GM19238 (cell line): ENCODE data around the gene SLC6A6.

Experiments
- DNase-seq: peaks from one replicate; pipeline ENCODE4 v3.0.0; 2011; ENCODE audit warnings: low spot score; ENCODE audit not compliant: insufficient read length

The SLC6A6 gene

GRCh38 chr3:14451844-14452739, 49.7 kb downstream of the SLC6A6 start:
- no peak for DNase-seq

- DNase-seq, result no peak
These were observed 50.6 kb downstream of the SLC6A6 start for GRCh38 chr3:14452740-14453710.

GRCh38 chr3:14453876-14454638, 51.7 kb downstream of the SLC6A6 start:
- DNase-seq, result no peak

DNA sequence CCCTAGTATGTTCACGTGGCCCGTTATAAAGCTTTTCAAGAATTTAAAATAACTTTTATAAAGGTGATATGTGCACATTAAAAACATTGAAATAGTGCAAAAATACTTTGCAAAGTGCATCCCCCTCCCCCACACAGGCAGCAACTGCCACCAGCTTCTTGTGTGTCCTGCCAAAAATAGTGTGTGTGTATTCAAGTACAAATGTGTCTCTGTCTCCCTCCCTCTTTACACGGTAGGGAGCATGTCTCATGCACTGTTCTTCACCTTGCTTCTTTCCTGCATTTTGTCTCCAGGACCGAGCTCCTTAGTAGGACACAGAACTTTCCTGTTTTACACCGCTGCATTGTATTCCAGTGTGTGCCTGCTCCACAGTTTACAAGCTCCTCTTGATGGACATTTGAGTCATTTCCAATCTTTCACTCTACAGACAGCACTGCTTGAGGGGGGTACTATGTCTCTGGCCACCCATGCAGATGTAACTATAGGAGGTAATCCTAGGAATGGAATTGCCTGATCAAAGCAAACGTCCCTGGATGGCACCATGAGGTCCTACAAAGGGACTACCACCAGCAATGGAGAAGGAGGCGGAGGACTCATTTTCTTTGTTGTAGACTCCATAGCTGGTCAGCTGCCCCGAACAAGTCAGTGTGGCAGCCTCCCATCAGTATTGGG, 52.4 kb downstream of the SLC6A6 start:
- no peak for DNase-seq

DNA sequence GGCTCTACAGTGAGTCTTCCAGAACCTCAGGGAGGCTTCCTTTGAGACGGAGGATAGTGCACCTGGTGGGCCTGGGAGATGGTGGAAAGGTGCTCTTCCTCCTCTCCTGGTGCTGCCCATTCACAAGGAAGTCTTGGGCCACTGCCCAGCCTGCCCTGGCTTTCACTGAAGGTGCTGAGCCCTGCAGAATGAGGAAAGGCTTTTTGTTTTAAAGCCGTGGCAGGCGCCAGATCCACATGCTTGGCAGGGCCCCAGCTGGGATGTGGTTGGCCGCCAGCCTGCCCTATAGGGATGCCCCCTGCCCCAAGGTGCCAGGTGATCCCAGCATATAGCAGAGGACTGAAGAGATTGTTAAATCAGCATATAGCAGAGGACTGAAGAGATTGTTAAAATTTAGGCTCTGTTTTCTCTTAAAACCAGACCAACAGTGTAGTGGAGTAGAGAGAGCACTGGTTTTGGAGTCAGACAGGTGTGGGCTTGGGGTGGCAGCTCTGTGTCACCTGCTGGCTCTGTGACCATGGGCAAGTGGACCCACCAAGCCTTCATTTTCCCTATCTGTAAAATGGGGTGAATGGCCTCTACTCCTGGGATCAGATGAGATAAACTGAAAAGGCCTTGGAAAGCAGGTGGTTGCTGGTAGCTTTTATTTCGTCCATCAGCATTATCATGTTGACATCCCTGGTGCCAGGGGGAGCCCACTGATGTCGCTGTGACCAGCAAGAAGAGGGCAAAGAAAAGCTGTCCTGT, 53.3 kb downstream of the SLC6A6 start:
- no peak for DNase-seq

DNA sequence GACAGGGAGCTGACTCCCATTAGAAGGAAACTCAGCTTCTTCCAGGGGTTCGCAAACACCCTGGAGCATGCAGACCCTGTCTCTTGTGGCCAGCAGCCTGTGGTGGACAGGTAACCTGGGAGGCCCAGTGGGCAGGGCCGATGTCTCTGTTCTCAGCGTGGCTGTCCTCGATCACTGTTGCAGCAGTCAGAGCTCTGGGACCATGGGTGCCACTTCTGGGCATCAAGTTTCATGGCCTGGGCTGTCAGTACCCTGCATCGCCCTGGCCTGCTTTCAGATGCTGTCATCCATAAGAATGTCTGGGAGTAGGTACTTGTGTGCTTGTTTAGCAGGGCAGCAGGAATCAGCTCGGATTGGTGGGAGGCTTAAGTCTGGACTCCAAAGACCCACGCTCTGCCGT, 54.4 kb downstream of the SLC6A6 start:
- DNase-seq, result no peak

GRCh38 chr3:14457481-14457880, 55.1 kb downstream of the SLC6A6 start:
- no peak for DNase-seq

DNA sequence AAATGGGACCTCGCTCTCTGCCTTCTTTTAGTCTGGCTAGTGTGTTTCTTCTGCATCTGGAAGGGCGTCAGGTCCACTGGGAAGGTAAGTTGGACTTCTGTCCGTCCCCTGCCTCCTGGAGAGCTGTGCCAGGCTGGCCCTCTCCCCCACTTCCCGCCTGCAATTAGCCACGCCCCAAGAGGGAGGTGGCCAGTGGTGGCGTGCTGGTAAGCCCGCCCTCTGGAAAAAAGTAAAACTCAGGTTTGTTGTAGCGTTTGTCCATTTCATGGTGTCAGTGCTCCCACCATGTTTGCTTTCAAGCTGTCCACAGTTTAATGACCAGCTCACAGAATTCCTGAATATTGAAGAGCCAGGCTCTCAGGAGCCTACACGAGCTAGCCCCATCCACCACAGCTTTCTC, 55.6 kb downstream of the SLC6A6 start:
- no peak for DNase-seq

DNA sequence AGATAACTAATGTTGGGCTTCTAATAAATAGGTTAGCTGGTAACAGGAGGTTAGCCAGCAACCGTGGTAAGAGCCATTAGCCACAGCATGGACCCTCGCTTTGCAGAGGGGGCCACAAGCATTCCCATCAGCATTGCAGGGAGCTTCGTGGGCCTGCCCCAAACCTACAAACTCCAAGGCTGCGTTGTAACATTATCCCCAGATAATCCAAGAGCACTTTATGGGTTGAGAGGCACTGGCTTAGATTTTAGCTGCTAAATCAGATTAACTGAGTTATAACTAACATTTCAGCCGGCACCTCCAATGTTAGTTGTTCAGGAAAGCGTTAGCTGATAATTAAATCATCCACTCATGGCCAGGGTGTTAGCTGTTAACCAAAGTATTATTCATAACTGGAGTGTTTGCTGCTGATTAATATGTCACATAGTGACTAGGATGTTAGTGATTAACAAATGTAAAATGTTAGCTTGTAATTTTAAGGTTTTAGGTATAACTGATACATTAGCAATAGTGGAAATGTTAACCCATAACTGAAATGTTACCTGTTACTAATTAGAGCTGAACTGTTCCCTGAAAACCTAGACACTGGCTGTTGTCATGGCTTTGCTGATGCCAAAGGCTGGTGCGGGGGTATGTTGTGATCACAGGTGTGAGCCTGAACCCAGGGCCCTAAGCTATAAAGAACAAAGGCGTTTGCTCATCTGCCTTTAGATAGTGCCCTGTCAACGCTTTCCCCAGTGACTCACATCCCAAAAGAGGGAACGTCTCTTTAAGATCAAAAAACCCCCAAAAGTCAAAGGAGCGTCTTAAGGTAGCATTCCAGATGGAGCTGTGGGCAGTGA, 56.2 kb downstream of the SLC6A6 start:
- no peak for DNase-seq

- no peak for DNase-seq
These were observed 57.0 kb downstream of the SLC6A6 start for GRCh38 chr3:14459384-14459783.

- DNase-seq, result no peak
These were observed 57.4 kb downstream of the SLC6A6 start for GRCh38 chr3:14459787-14460186.

DNA sequence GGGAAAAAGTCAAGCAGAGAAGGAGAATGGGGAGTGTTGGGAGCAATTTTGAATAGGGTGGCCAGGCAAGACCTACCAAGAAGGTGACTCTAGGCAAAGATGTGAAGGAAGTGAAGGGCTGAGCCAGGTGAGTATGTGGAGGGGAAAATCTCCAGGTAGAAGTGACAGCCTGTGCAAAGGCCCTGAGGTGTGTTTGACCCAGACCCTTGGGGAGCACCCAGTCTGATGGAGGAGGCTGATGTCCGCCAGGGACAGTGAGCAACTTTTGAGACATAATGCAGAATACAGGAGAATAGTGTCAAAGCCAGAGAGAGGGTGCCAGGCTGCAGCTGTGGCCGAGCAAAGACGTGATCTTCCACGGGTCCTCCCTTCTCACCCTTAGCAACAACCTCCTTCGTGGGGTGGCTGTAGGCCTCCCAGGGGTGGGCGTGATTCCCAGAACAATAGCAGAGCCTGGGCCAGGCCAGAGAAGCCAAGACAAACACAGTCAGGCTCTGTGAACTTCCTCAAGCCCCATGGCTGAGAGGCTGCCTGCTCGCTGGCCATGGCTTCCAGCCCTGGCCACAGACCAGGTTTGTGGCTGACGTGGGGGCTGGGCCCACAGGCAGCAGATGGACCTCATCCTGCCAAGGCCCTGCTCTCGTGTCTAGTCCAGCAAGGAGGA, 58.1 kb downstream of the SLC6A6 start:
- DNase-seq, result no peak

DNA sequence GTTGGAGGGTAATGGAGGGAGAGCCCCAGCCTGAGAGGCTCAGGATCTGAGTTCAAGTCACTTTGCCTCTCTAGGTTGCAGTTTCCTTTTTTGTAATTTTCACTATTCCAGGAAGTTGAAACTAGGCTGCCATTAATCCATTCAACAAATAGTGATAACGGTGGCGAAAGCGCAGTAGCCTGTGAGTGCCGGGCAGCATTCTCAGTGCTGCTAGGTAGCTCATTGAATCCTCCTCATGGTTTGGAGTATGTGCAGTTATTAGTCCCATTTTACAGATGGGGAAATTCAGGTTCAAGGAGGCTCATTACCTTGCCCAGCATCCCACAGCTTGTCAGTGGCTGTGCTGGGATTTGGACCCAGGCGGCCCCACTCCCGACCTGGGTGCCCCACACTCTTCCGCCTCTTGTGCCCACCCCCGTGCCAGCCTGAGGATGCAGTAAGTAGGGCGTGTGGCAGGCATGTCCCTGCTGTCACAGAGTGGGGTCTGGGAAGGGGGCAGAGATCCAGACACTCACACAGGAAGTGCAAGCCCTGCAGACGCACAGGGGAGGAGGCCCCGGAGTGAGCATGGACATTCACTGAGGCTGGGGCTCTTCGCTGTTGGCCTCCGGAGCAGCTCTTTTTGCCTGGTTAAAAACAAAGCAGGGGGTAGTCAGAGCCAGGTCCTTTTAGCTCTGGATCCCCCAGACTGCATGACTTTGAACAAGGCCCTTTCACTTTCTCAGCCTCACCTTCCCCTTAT, 58.8 kb downstream of the SLC6A6 start:
- DNase-seq, result no peak

GRCh38 chr3:14461748-14462324, 59.4 kb downstream of the SLC6A6 start:
- DNase-seq, result peak; percentile 66

- no peak for DNase-seq
These were observed 60.3 kb downstream of the SLC6A6 start for GRCh38 chr3:14462738-14463137.

DNA sequence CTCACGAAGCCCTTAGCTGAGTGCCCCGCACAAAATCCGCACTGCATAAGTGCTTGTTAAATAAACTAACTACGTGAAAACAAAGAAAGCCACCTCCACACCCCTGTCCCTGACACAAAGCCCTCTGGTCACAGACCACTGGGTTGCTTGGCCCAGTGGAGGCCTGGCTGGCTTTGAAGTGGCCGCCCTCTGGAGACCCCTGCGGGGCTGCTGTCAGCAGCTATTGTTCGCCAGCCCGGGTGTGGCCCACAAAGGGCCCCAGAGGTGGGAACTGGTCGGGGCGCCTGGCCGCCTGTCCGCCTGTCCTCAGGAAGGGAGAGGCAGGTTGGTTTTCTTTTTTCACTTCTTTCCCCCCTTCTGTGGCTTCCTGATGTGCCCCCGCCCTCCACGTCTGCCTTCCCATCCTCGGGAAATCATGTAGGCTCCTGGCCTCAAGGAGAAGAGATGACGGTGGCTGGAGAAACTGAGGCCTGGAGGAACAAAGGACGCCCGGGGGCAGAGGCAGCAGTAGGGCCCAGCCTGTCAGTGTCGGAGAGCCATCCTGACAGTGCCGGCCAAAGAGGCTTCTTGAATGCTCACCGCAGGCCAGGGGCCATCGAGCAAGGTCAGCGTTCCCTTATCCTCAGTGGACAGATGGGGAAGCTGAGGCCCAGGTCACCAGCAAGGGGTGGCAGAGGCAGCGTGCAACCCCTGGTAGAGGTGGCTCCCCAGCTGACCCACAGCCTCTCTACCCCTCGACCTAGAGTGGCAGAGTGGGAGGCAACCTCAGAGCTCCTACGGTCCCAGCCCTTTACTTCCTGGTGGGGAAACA, 61.1 kb downstream of the SLC6A6 start:
- DNase-seq, result no peak

GRCh38 chr3:14464141-14464465, 61.7 kb downstream of the SLC6A6 start:
- no peak for DNase-seq
